ENCODE measurements around the gene THTPA. TPM values are rescaled to one million over a fixed set of nuclear protein-coding genes. Genes with fewer than 3 reads are reported as not detected.

Gene THTPA
- total and polyA plus RNA-seq, 11 donors: 9.1 to 30.9 (median 18.9) TPM

GRCh38 chr14:23561873-23562821 is 6.1 kb downstream of the THTPA start:
- peaks cover 0 to 77% (median 17%) of the 10 kb centered on the region in 9 donors for H3K36me3 ChIP-seq
- no peak for TF ChIP-seq POLR2A (IDR thresholded peaks at IDR 0.05)
- TF ChIP-seq CTCF (IDR thresholded peaks at IDR 0.05): no peak
- no peaks in the 10 kb centered on the region for H3K27me3 ChIP-seq
- DNase-seq (no peak), ATAC-seq (peak in 1 of 4 donors; percentile 12)
- intact Hi-C loops (cut with DNase I): loop anchor here in 8 of 10 donors (1.0 to 10.0 kb wide), 7 partner anchors 81 to 297 kb away; partner anchors contain the start of gene PABPN1 (in 5 of the 8)
- H3K27ac ChIP-seq: no peak overlapping the region
- H3K9me3 ChIP-seq: no peaks in the 10 kb centered on the region
- H3K4me1 ChIP-seq: peaks cover 0 to 24% (median 8%) of the 10 kb centered on the region in 12 donors
- H3K4me3 ChIP-seq: no peak overlapping the region
- 78 to 86% (median 79%) methylated on average over 14 to 15 of the region's 15 CpGs for WGBS, 4 donors

- peaks cover 0 to 75% (median 17%) of the 10 kb centered on the region in 9 donors for H3K36me3 ChIP-seq
- DNase-seq (no peak), ATAC-seq (peak in 1 of 4 donors; percentile 31)
- no peaks in the 10 kb centered on the region for H3K27me3 ChIP-seq
- WGBS, 4 donors: 79 to 100% (median 93%) methylated on average over 2 of the region's 2 CpGs
- peaks cover 0 to 20% (median 8%) of the 10 kb centered on the region in 12 donors for H3K4me1 ChIP-seq
- peak overlapping the region in 1 of 12 donors; percentile 15 for H3K27ac ChIP-seq
- H3K4me3 ChIP-seq: no peak overlapping the region
- intact Hi-C loops (cut with DNase I): loop anchor here in 7 of 10 donors (1.0 to 10.0 kb wide), 6 partner anchors 84 to 298 kb away; partner anchors contain the start of gene PABPN1 (in 5 of the 7)
- no peaks in the 10 kb centered on the region for H3K9me3 ChIP-seq
- TF ChIP-seq POLR2A (IDR thresholded peaks at IDR 0.05): no peak
- peak; percentile 84 to 92 (median 89) for TF ChIP-seq CTCF (IDR thresholded peaks at IDR 0.05)
Observed at GRCh38 chr14:23562822-23563472, 6.9 kb downstream of the THTPA start.

GRCh38 chr14:23563473-23564180 is 7.6 kb downstream of the THTPA start:
- DNase-seq (no peak), ATAC-seq (no peak)
- no peaks in the 10 kb centered on the region for H3K9me3 ChIP-seq
- H3K4me1 ChIP-seq: peaks cover 0 to 23% (median 10%) of the 10 kb centered on the region in 12 donors
- WGBS, 4 donors: 83 to 86% (median 84%) methylated on average over 11 to 14 of the region's 14 CpGs
- TF ChIP-seq CTCF (IDR thresholded peaks at IDR 0.05) (no peak), POLR2A (IDR thresholded peaks at IDR 0.05) (no peak)
- H3K27me3 ChIP-seq: no peaks in the 10 kb centered on the region
- H3K36me3 ChIP-seq: peaks cover 0 to 68% (median 17%) of the 10 kb centered on the region in 9 donors
- intact Hi-C loops (cut with DNase I): loop anchor here in 7 of 10 donors (2.0 to 10.0 kb wide), 5 partner anchors 85 to 299 kb away; partner anchors contain the start of gene PABPN1 (in 5 of the 7)
- no peak overlapping the region for H3K27ac ChIP-seq
- H3K4me3 ChIP-seq: no peak overlapping the region
